Right atrium auricular region (tissue), 2 donors: ENCODE measurements around the gene HLA-DOB. TPM values are rescaled to one million over a fixed set of nuclear protein-coding genes. Genes with fewer than 3 reads are reported as not detected.
"Not testable (repeated sequence)": the region's sequence is repeated elsewhere in the genome, so short reads cannot be mapped to it uniquely, and the experiment has no call there.

ENCODE experiments used
- DNase-seq: peaks from one replicate; pipeline ENCODE4 v3.0.0-alpha.2; 2019; ENCODE audit warnings: low spot score
- H3K27ac ChIP-seq, 2 donors: fragments of 200-600 bp; sonication (generic); 1 replicate in 1 of 2; 2 replicates in 1 of 2; pipeline ENCODE4 v1.5.1; 2016 to 2019
- H3K27me3 ChIP-seq, 2 donors: fragments of 200-600 bp; sonication (generic); one replicate each; pipeline versions ENCODE4 v1.5.1 to v1.6.0; 2017 to 2019
- H3K36me3 ChIP-seq: fragments of 200-600 bp; sonication (generic); one replicate; pipeline ENCODE4 v1.5.1; 2016
- H3K4me1 ChIP-seq, 2 donors: fragments of 200-600 bp; sonication (generic); one replicate each; pipeline versions ENCODE4 v1.5.1 to v1.6.0; 2017 to 2019
- H3K4me3 ChIP-seq, 2 donors: fragments of 200-600 bp; sonication (generic); 1 replicate in 1 of 2; 2 replicates in 1 of 2; pipeline ENCODE4 v1.5.1; 2017 to 2019; ENCODE audit warnings: mild to moderate bottlenecking in 1 of 2, moderate library complexity in 1 of 2
- H3K9me3 ChIP-seq, 2 donors: fragments of 200-600 bp; sonication (generic); one replicate each; pipeline ENCODE4 v1.5.1; 2019
- CTCF ChIP-seq, 2 donors: fragments of 200-600 bp; sonication (generic); IDR thresholded peaks; one replicate each; pipeline ENCODE4 v1.5.1; 2019; ENCODE audit warnings: antibody characterized with exemption in 2 of 2
- total RNA-seq, 2 donors: library from RNA; depleted of rRNA; stranded (reverse); fragments of >200 nt; gene quantifications; one replicate each; pipeline ENCODE4 v1.1.0, GENCODE V29; 2016

Gene HLA-DOB
- total RNA-seq, 2 donors from 2014 or later: not detected

GRCh38 chr6:32792901-32793435, 23.8 kb downstream of the HLA-DOB start:
- H3K4me3 ChIP-seq: no peak overlapping the region
- no peak overlapping the region for H3K27ac ChIP-seq

GRCh38 chr6:32790306-32790705, 26.5 kb downstream of the HLA-DOB start:
- Histone ChIP-seq H3K27me3 (no peaks in the 10 kb centered on the region), H3K4me1 (no peaks in the 10 kb centered on the region), H3K4me3 (no peak overlapping the region), H3K27ac (no peak overlapping the region), H3K36me3 (no peaks in the 10 kb centered on the region), H3K9me3 (no peaks in the 10 kb centered on the region)
- no peak for TF ChIP-seq CTCF (IDR thresholded peaks at IDR 0.05)
- no peak for DNase-seq

More at GRCh38 chr6:32792901-32793435, 23.8 kb downstream of the HLA-DOB start:
- TF ChIP-seq CTCF (IDR thresholded peaks at IDR 0.05): no peak
- H3K27me3 ChIP-seq: no peaks in the 10 kb centered on the region
- H3K9me3 ChIP-seq: no peaks in the 10 kb centered on the region
- H3K36me3 ChIP-seq: no peaks in the 10 kb centered on the region
- DNase-seq: no peak
- peaks cover 0 to 8% of the 10 kb centered on the region in 2 donors for H3K4me1 ChIP-seq

GRCh38 chr6:32785781-32786533, 30.8 kb downstream of the HLA-DOB start:
- Histone ChIP-seq H3K27ac (no peak overlapping the region), H3K4me1 (no peaks in the 10 kb centered on the region), H3K36me3 (no peaks in the 10 kb centered on the region), H3K9me3 (peaks cover 0 to 6% of the 10 kb centered on the region in 2 donors), H3K27me3 (no peaks in the 10 kb centered on the region), H3K4me3 (no peak overlapping the region)
- TF ChIP-seq CTCF (IDR thresholded peaks at IDR 0.05): peak in 1 of 2 donors; percentile 64
- DNase-seq: no peak

- H3K27ac ChIP-seq, H3K4me3 ChIP-seq, H3K4me1 ChIP-seq, H3K36me3 ChIP-seq, DNase-seq, H3K27me3 ChIP-seq, H3K9me3 ChIP-seq: not testable (repeated sequence)
Observed at GRCh38 chr6:32782923-32783322, 33.9 kb downstream of the HLA-DOB start.

GRCh38 chr6:32779036-32779435, 37.8 kb downstream of the HLA-DOB start:
- DNase-seq: no peak
- no peak for TF ChIP-seq CTCF (IDR thresholded peaks at IDR 0.05)
- H3K27me3 ChIP-seq: no peaks in the 10 kb centered on the region

GRCh38 chr6:32775071-32775470, 41.7 kb downstream of the HLA-DOB start:
- no peaks in the 10 kb centered on the region for H3K4me1 ChIP-seq
- TF ChIP-seq CTCF (IDR thresholded peaks at IDR 0.05): no peak
- no peak overlapping the region for H3K27ac ChIP-seq
- no peaks in the 10 kb centered on the region for H3K36me3 ChIP-seq
- DNase-seq: no peak
- no peak overlapping the region for H3K4me3 ChIP-seq
- H3K9me3 ChIP-seq: peaks cover 0 to 3% of the 10 kb centered on the region in 2 donors
- no peaks in the 10 kb centered on the region for H3K27me3 ChIP-seq

More at GRCh38 chr6:32779036-32779435, 37.8 kb downstream of the HLA-DOB start:
- H3K4me1 ChIP-seq: no peaks in the 10 kb centered on the region
- no peak overlapping the region for H3K4me3 ChIP-seq
- H3K9me3 ChIP-seq: peaks cover 0 to 10% of the 10 kb centered on the region in 2 donors
- H3K27ac ChIP-seq: no peak overlapping the region
- H3K36me3 ChIP-seq: no peaks in the 10 kb centered on the region
